HEK293T (cell line): Measurements from ENCODE around the gene CENATAC.

Experiments
- ARNT ChIP-seq: fragments of 450-650 bp; IDR thresholded peaks from 2 replicates; pipeline ENCODE4 v1.6.1; 2017; ENCODE audit warnings: mild to moderate bottlenecking
- BHLHE40 ChIP-seq: fragments of 450-650 bp; IDR thresholded peaks from 2 replicates; pipeline ENCODE4 v1.6.1; 2016; ENCODE audit warnings: mild to moderate bottlenecking, moderate library complexity, borderline replicate concordance
- ELF4 ChIP-seq: fragments of 450-650 bp; IDR thresholded peaks from 2 replicates; pipeline ENCODE4 v1.6.1; 2017; ENCODE audit warnings: antibody characterized with exemption
- FOXA1 ChIP-seq: fragments of 450-650 bp; IDR thresholded peaks from 2 replicates; pipeline ENCODE4 v1.6.1; 2016; ENCODE audit warnings: mild to moderate bottlenecking
- FOXK2 ChIP-seq: fragments of 450-650 bp; IDR thresholded peaks from 2 replicates; pipeline ENCODE4 v1.6.1; 2016; ENCODE audit warnings: mild to moderate bottlenecking
- FOXM1 ChIP-seq: fragments of 450-650 bp; IDR thresholded peaks from 2 replicates; pipeline ENCODE4 v1.6.1; 2017; ENCODE audit warnings: mild to moderate bottlenecking, borderline replicate concordance
- HDGF ChIP-seq: fragments of 450-650 bp; IDR thresholded peaks from 2 replicates; pipeline ENCODE4 v1.6.1; 2017; ENCODE audit warnings: antibody characterized with exemption, borderline replicate concordance
- L3MBTL2 ChIP-seq: fragments of 450-650 bp; conservative IDR thresholded peaks from 2 replicates; pipeline ENCODE4 v1.6.1; 2016; ENCODE audit warnings: mild to moderate bottlenecking
- NFRKB ChIP-seq: fragments of 450-650 bp; IDR thresholded peaks from 2 replicates; pipeline ENCODE4 v1.6.1; 2016; ENCODE audit warnings: mild to moderate bottlenecking, moderate library complexity
- SP1 ChIP-seq: fragments of 450-650 bp; IDR thresholded peaks from 2 replicates; pipeline ENCODE4 v1.6.1; 2017
- SUZ12 ChIP-seq: fragments of 450-650 bp; IDR thresholded peaks from 2 replicates; pipeline ENCODE4 v1.6.1; 2016; ENCODE audit warnings: mild to moderate bottlenecking
- TARDBP ChIP-seq: fragments of 450-650 bp; IDR thresholded peaks from 2 replicates; pipeline ENCODE4 v1.6.1; 2016
- TF ChIP-seq, protein P1 (sequence below): fragments of 450-650 bp; IDR thresholded peaks from 2 replicates; pipeline ENCODE4 v1.6.1; 2016

DNA sequence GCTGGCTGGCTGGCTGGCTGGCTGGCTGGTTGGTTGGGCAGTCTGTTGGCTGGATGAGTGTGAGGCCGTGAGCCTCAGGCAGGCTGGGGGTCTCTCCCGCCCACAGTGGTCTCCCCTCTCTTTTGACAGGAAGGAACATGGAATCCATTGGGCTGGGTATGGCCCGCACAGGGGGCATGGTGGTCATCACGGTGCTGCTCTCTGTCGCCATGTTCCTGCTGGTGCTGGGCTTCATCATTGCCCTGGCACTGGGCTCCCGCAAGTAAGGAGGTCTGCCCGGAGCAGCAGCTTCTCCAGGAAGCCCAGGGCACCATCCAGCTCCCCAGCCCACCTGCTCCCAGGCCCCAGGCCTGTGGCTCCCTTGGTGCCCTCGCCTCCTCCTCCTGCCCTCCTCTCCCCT is 40.0 kb upstream of the CENATAC start:
- TF ChIP-seq SUZ12 (no peak), FOXM1 (no peak), TARDBP (no peak), FOXK2 (no peak), FOXA1 (no peak), ELF4 (no peak), SP1 (no peak), BHLHE40 (no peak), NFRKB (no peak), ARNT (no peak), HDGF (no peak), L3MBTL2 (no peak)
- TF ChIP-seq, protein P1, sequence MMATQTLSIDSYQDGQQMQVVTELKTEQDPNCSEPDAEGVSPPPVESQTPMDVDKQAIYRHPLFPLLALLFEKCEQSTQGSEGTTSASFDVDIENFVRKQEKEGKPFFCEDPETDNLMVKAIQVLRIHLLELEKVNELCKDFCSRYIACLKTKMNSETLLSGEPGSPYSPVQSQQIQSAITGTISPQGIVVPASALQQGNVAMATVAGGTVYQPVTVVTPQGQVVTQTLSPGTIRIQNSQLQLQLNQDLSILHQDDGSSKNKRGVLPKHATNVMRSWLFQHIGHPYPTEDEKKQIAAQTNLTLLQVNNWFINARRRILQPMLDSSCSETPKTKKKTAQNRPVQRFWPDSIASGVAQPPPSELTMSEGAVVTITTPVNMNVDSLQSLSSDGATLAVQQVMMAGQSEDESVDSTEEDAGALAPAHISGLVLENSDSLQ: no peak
